Measurements from ENCODE around the gene TAS2R20. TPM values are rescaled to one million over a fixed set of nuclear protein-coding genes. Genes with fewer than 3 reads are reported as not detected.

The TAS2R20 gene
- total and polyA plus RNA-seq, 2 donors (not counting 3 experiments of a cell fraction or from before 2014, with no cell fraction given), result 0.48 to 3.3 TPM

- no peak for FAIRE-seq
- no peaks in the 10 kb centered on the region for H3K9me1 ChIP-seq (replicated peaks; ENCODE audit: control insufficient read depth, extremely low read depth, insufficient read depth, low read length)
- POLR2A ChIA-PET, result no interaction called here
Measured at GRCh38 chr12:10982244-10982643, 15.9 kb downstream of the TAS2R20 start.

More at GRCh38 chr12:10982244-10982643, 15.9 kb downstream of the TAS2R20 start:
- Histone ChIP-seq H3K27me3 (ENCODE audit: control insufficient read depth in 2 of 2, insufficient read depth in 2 of 2, low read length in 2 of 2) (no peaks in the 10 kb centered on the region), H4K20me1 (replicated peaks; ENCODE audit: control insufficient read depth, extremely low read depth, insufficient read depth, low read length) (no peaks in the 10 kb centered on the region), H3K9me3 (replicated peaks; ENCODE audit: control insufficient read depth, insufficient read depth, low read length) (no peaks in the 10 kb centered on the region), H3K36me3 (ENCODE audit: control insufficient read depth in 2 of 2, extremely low read depth in 1 of 2, insufficient read depth in 2 of 2, low read length in 2 of 2) (no peaks in the 10 kb centered on the region), H3K4me1 (ENCODE audit: control insufficient read depth, extremely low read depth, insufficient read depth, low read length) (no peaks in the 10 kb centered on the region), H3K27ac (ENCODE audit: insufficient read depth, low read depth, low read length) (no peak overlapping the region), H3K79me2 (ENCODE audit: control insufficient read depth, insufficient read depth, low read length) (no peaks in the 10 kb centered on the region), H3K4me2 (ENCODE audit: insufficient read depth, low read length) (no peak overlapping the region), H2AFZ (ENCODE audit: low read depth, low read length) (no peak overlapping the region), H3K9ac (replicated peaks; ENCODE audit: extremely low read depth, insufficient read depth, low read length) (no peak overlapping the region), H3K4me3 (replicated peaks in 1 of 3; ENCODE audit: insufficient read depth in 1 of 3, low read depth in 1 of 3, low read length in 3 of 3) (no peak overlapping the region)
- no peak for TF ChIP-seq JUN (IDR thresholded peaks at IDR 0.05; ENCODE audit: borderline replicate concordance, insufficient read depth, insufficient read length, low read depth)
- no peak for TF ChIP-seq MAX (IDR thresholded peaks at IDR 0.05; ENCODE audit: insufficient read depth, insufficient read length)
- TF ChIP-seq GATA2 (IDR thresholded peaks at IDR 0.05; ENCODE audit: insufficient read depth, insufficient read length, low read depth, low read length), result no peak
- no peak for TF ChIP-seq POLR2AphosphoS5 (IDR thresholded peaks at IDR 0.05; ENCODE audit: insufficient read depth, low read depth, low read length)
- TF ChIP-seq POLR2A (IDR thresholded peaks at IDR 0.05; ENCODE audit: low read depth, low read length), result no peak
- no peak for TF ChIP-seq FOS (IDR thresholded peaks at IDR 0.05; ENCODE audit: borderline replicate concordance, insufficient read depth, low read length)
- TF ChIP-seq EZH2 (IDR thresholded peaks at IDR 0.05; ENCODE audit: borderline replicate concordance, low read depth, low read length, severe bottlenecking), result no peak
- TF ChIP-seq CTCF (IDR thresholded peaks at IDR 0.05; ENCODE audit: extremely low read depth in 1 of 2, insufficient read depth in 1 of 2, low read depth in 1 of 2, low read length in 2 of 2), result no peak
- no peak for TF ChIP-seq MYC (IDR thresholded peaks at IDR 0.05; ENCODE audit: low read depth, low read length)
- no peak for DNase-seq (ENCODE audit: low read depth, low spot score)
- BruUV-seq (replicated peaks), result no TSS peak
- dilution Hi-C loops (cut with MboI; ENCODE audit: extremely low pct_ligation_motif_present, low sequenced_read_pairs), result no loop called here
- CTCF ChIA-PET, result no interaction called here
- intact Hi-C loops (cut with micrococcal nuclease), result no loop called here

All from endothelial cell of umbilical vein (primary cell).